ENCODE measurements around the gene CNPPD1. TPM values are rescaled to one million over a fixed set of nuclear protein-coding genes. Genes with fewer than 3 reads are reported as not detected.

The CNPPD1 gene
- total and polyA plus RNA-seq, 2 of the 8 experiments (the other 6 are each of a cell fraction or from before 2014, with no cell fraction given): 32.9 to 35.9 TPM

- no peak for TF ChIP-seq CTBP2 (IDR thresholded peaks at IDR 0.05; ENCODE audit: borderline replicate concordance, insufficient read depth, insufficient read length, low read length)
- TF ChIP-seq FOSL1 (IDR thresholded peaks at IDR 0.05; ENCODE audit: insufficient read depth, low read depth, low read length): no peak
- TF ChIP-seq TAF7 (optimal IDR thresholded peaks at IDR 0.05; ENCODE audit: borderline replicate concordance, low read depth, low read length): no peak
- no peak for TF ChIP-seq CBX5 (IDR thresholded peaks at IDR 0.05; ENCODE audit: low read depth, low read length)
These were observed 45.3 kb upstream of the CNPPD1 start (continued) for GRCh38 chr2:219221957-219222518.

All from H1 (cell line).